ENCODE measurements around the gene TMOD2.
"Not testable (repeated sequence)": the region's sequence is repeated elsewhere in the genome, so short reads cannot be mapped to it uniquely, and the experiment has no call there.

Gene TMOD2

GRCh38 chr15:51775967-51776816, 24.8 kb downstream of the TMOD2 start:
- DNase-seq = peak; percentile 66

GRCh38 chr15:51776952-51777569, 25.7 kb downstream of the TMOD2 start:
- peak; percentile 75 for DNase-seq

GRCh38 chr15:51780636-51781035, 29.2 kb downstream of the TMOD2 start:
- no peak for DNase-seq

- DNase-seq = no peak
Measured at GRCh38 chr15:51781506-51781905, 30.1 kb downstream of the TMOD2 start.

GRCh38 chr15:51782357-51782896, 31.0 kb downstream of the TMOD2 start:
- no peak for DNase-seq

- no peak for DNase-seq
Measured at GRCh38 chr15:51783967-51784366, 32.6 kb downstream of the TMOD2 start.

- not testable (repeated sequence) for DNase-seq
Measured at GRCh38 chr15:51787130-51787529, 35.7 kb downstream of the TMOD2 start.

- DNase-seq = not testable (repeated sequence)
Measured at GRCh38 chr15:51792474-51792873, 41.1 kb downstream of the TMOD2 start.

- DNase-seq = no peak
Measured at GRCh38 chr15:51793521-51794305, 42.3 kb downstream of the TMOD2 start.

GRCh38 chr15:51796847-51797401, 45.5 kb downstream of the TMOD2 start:
- no peak for DNase-seq

- DNase-seq = no peak
Measured at GRCh38 chr15:51798281-51798680, 46.9 kb downstream of the TMOD2 start.

GRCh38 chr15:51799282-51800252, 48.2 kb downstream of the TMOD2 start:
- DNase-seq = no peak

- DNase-seq = no peak
Measured at GRCh38 chr15:51801391-51801835, 50.0 kb downstream of the TMOD2 start.

GRCh38 chr15:51802593-51802992, 51.2 kb downstream of the TMOD2 start:
- DNase-seq = no peak

GRCh38 chr15:51803965-51804364, 52.6 kb downstream of the TMOD2 start:
- DNase-seq = no peak

GRCh38 chr15:51806123-51806522, 54.7 kb downstream of the TMOD2 start:
- no peak for DNase-seq

- no peak for DNase-seq
Measured at GRCh38 chr15:51809457-51809856, 58.1 kb downstream of the TMOD2 start.

GRCh38 chr15:51812598-51812997, 61.2 kb downstream of the TMOD2 start:
- DNase-seq = no peak

- DNase-seq = no peak
Measured at GRCh38 chr15:51814606-51815005, 63.2 kb downstream of the TMOD2 start.

GRCh38 chr15:51816611-51817010, 65.2 kb downstream of the TMOD2 start:
- no peak for DNase-seq

GRCh38 chr15:51818150-51818549, 66.8 kb downstream of the TMOD2 start:
- no peak for DNase-seq

- no peak for DNase-seq
Measured at GRCh38 chr15:51825698-51826097, 74.3 kb downstream of the TMOD2 start.

All from CD4-positive, alpha-beta T cell treated with Interleukin-10 for 1 hour (primary cell).